ENCODE measurements around the gene TRIM59. TPM values are rescaled to one million over a fixed set of nuclear protein-coding genes. Genes with fewer than 3 reads are reported as not detected.

The TRIM59 gene
- polyA plus RNA-seq, 1 of the 3 experiments (the other 2 are of a cell fraction), result 4.1 TPM

DNA sequence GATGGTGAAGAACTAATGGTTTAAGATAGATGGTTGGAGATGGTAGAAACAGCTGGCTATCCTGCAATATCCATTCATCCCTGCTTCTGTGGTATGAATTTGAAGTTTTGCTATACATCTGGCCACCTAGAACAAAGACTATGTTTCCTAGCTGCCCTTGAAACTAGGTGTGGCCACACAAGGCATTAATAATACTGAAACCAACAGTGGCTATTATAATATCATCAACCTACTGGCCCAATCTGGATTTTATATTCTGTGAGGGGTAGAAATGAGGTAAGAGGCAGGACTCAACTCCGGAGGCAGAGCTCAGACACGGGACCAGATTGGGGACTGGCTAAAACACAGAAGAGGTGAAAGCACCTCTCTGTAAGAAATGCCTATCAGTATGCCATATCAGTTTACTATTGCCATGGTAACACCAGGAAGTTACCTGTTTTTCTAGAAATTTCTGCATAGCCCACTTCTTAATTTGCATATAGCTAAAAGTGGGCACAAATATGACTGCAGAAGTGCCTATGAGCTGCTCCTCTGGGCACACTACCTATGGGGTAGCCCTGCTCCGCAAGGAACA is 58.9 kb downstream of the TRIM59 start:
- ChIA-PET CTCF (interaction anchor here (1.1 to 1.3 kb wide), 2 partner anchors 13 to 22 kb away, joined by 3 read pairs; no protein-coding TSS in a partner anchor), POLR2A (no interaction called here)
- Histone ChIP-seq H3K9me3 (no peaks in the 10 kb centered on the region), H3K4me3 (ENCODE audit: low read depth in 2 of 2, low read length in 1 of 2) (no peak overlapping the region), H3K79me2 (ENCODE audit: insufficient read depth) (peaks cover 78% of the 10 kb centered on the region), H3K4me1 (ENCODE audit: control insufficient read depth in 1 of 2, insufficient read depth in 2 of 2, low read depth in 1 of 2, low read length in 1 of 2) (peaks cover 4 to 6% of the 10 kb centered on the region in 2 experiments; a peak in 2 of 4 replicates), H3K36me3 (replicated peaks in 1 of 2; ENCODE audit: control insufficient read depth in 1 of 2, insufficient read depth in 2 of 2, low read length in 1 of 2) (no peaks in the 10 kb centered on the region), H3K4me2 (no peak overlapping the region), H3K9ac (no peak overlapping the region), H4K20me1 (ENCODE audit: insufficient read depth) (no peaks in the 10 kb centered on the region), H2AFZ (ENCODE audit: low read depth) (no peak overlapping the region), H3K27ac (ENCODE audit: low read depth in 2 of 2, low read length in 1 of 2) (no peak overlapping the region), H3F3A (replicated peaks; ENCODE audit: insufficient read depth) (peaks cover 8% of the 10 kb centered on the region), H3K9me2 (no peaks in the 10 kb centered on the region), H3K27me3 (ENCODE audit: insufficient read depth) (no peaks in the 10 kb centered on the region)
- TF ChIP-seq, protein P1, sequence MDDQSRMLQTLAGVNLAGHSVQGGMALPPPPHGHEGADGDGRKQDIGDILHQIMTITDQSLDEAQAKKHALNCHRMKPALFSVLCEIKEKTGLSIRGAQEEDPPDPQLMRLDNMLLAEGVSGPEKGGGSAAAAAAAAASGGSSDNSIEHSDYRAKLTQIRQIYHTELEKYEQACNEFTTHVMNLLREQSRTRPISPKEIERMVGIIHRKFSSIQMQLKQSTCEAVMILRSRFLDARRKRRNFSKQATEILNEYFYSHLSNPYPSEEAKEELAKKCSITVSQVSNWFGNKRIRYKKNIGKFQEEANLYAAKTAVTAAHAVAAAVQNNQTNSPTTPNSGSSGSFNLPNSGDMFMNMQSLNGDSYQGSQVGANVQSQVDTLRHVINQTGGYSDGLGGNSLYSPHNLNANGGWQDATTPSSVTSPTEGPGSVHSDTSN (IDR thresholded peaks at IDR 0.05), result no peak
- TF ChIP-seq FOXM1 (IDR thresholded peaks at IDR 0.05; ENCODE audit: low read depth), result no peak
- no peak for TF ChIP-seq CHD2 (IDR thresholded peaks at IDR 0.05; ENCODE audit: low read length, partially characterized antibody)
- no peak for TF ChIP-seq EP300 (IDR thresholded peaks at IDR 0.05; ENCODE audit: borderline replicate concordance in 1 of 2, low read depth in 1 of 2, low read length in 1 of 2)
- TF ChIP-seq, protein P2, sequence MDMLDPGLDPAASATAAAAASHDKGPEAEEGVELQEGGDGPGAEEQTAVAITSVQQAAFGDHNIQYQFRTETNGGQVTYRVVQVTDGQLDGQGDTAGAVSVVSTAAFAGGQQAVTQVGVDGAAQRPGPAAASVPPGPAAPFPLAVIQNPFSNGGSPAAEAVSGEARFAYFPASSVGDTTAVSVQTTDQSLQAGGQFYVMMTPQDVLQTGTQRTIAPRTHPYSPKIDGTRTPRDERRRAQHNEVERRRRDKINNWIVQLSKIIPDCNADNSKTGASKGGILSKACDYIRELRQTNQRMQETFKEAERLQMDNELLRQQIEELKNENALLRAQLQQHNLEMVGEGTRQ (IDR thresholded peaks at IDR 0.05; ENCODE audit: borderline replicate concordance, low read depth, low read length), result no peak
- TF ChIP-seq ELF1 (IDR thresholded peaks at IDR 0.05), result no peak
- TF ChIP-seq, protein P3, sequence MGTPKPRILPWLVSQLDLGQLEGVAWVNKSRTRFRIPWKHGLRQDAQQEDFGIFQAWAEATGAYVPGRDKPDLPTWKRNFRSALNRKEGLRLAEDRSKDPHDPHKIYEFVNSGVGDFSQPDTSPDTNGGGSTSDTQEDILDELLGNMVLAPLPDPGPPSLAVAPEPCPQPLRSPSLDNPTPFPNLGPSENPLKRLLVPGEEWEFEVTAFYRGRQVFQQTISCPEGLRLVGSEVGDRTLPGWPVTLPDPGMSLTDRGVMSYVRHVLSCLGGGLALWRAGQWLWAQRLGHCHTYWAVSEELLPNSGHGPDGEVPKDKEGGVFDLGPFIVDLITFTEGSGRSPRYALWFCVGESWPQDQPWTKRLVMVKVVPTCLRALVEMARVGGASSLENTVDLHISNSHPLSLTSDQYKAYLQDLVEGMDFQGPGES (IDR thresholded peaks at IDR 0.05; ENCODE audit: low read depth, low read length), result no peak
- TF ChIP-seq GABPA (IDR thresholded peaks at IDR 0.05; ENCODE audit: low read depth), result no peak
- TF ChIP-seq SMC3 (IDR thresholded peaks at IDR 0.05; ENCODE audit: low read depth, low read length), result no peak
- no peak for TF ChIP-seq JUND (IDR thresholded peaks at IDR 0.05)
- TF ChIP-seq, protein P4, sequence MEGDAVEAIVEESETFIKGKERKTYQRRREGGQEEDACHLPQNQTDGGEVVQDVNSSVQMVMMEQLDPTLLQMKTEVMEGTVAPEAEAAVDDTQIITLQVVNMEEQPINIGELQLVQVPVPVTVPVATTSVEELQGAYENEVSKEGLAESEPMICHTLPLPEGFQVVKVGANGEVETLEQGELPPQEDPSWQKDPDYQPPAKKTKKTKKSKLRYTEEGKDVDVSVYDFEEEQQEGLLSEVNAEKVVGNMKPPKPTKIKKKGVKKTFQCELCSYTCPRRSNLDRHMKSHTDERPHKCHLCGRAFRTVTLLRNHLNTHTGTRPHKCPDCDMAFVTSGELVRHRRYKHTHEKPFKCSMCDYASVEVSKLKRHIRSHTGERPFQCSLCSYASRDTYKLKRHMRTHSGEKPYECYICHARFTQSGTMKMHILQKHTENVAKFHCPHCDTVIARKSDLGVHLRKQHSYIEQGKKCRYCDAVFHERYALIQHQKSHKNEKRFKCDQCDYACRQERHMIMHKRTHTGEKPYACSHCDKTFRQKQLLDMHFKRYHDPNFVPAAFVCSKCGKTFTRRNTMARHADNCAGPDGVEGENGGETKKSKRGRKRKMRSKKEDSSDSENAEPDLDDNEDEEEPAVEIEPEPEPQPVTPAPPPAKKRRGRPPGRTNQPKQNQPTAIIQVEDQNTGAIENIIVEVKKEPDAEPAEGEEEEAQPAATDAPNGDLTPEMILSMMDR (IDR thresholded peaks at IDR 0.05), result no peak
- no peak for TF ChIP-seq EZH2phosphoT487 (IDR thresholded peaks at IDR 0.05; ENCODE audit: borderline replicate concordance, low read depth)
- no peak for TF ChIP-seq FOSL2 (IDR thresholded peaks at IDR 0.05; ENCODE audit: borderline replicate concordance, low read depth)
- TF ChIP-seq, protein P5, sequence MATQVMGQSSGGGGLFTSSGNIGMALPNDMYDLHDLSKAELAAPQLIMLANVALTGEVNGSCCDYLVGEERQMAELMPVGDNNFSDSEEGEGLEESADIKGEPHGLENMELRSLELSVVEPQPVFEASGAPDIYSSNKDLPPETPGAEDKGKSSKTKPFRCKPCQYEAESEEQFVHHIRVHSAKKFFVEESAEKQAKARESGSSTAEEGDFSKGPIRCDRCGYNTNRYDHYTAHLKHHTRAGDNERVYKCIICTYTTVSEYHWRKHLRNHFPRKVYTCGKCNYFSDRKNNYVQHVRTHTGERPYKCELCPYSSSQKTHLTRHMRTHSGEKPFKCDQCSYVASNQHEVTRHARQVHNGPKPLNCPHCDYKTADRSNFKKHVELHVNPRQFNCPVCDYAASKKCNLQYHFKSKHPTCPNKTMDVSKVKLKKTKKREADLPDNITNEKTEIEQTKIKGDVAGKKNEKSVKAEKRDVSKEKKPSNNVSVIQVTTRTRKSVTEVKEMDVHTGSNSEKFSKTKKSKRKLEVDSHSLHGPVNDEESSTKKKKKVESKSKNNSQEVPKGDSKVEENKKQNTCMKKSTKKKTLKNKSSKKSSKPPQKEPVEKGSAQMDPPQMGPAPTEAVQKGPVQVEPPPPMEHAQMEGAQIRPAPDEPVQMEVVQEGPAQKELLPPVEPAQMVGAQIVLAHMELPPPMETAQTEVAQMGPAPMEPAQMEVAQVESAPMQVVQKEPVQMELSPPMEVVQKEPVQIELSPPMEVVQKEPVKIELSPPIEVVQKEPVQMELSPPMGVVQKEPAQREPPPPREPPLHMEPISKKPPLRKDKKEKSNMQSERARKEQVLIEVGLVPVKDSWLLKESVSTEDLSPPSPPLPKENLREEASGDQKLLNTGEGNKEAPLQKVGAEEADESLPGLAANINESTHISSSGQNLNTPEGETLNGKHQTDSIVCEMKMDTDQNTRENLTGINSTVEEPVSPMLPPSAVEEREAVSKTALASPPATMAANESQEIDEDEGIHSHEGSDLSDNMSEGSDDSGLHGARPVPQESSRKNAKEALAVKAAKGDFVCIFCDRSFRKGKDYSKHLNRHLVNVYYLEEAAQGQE (IDR thresholded peaks at IDR 0.05; ENCODE audit: low read depth, low read length), result no peak
- no peak for TF ChIP-seq TEAD4 (IDR thresholded peaks at IDR 0.05; ENCODE audit: borderline replicate concordance, insufficient read depth)
- no peak for DNase-seq
- 94% methylated on average over 3 of the region's 3 CpGs for WGBS (ENCODE audit: low lambda C conversion rate)
